Ectodermal cell (in vitro differentiated cells): ENCODE data around the gene ZBTB7B.

Experiments used
- H3K27ac ChIP-seq: 2 replicates; pipeline ENCODE4 v1.7.0; 2013; ENCODE audit warnings: mild to moderate bottlenecking, low read depth, low read length; ENCODE audit not compliant: insufficient read depth, poor library complexity, severe bottlenecking
- H3K27me3 ChIP-seq: 2 replicates; pipeline ENCODE4 v1.7.0; 2013; ENCODE audit warnings: mild to moderate bottlenecking, low read length; ENCODE audit not compliant: insufficient read depth, control insufficient read depth, poor library complexity, severe bottlenecking
- H3K36me3 ChIP-seq: one replicate; pipeline ENCODE4 v1.7.0; 2013; ENCODE audit warnings: low read length; ENCODE audit not compliant: control insufficient read depth, insufficient read depth
- H3K4me1 ChIP-seq: one replicate; pipeline ENCODE4 v1.7.0; 2013; ENCODE audit warnings: low read length; ENCODE audit not compliant: control insufficient read depth, insufficient read depth
- H3K4me3 ChIP-seq: 2 replicates; pipeline ENCODE4 v1.7.0; 2013; ENCODE audit warnings: low read depth, low read length, control low read depth; ENCODE audit not compliant: insufficient read depth
- H3K9me3 ChIP-seq: 2 replicates; pipeline ENCODE4 v1.7.0; 2013; ENCODE audit warnings: mild to moderate bottlenecking, low read length, moderate library complexity; ENCODE audit not compliant: control insufficient read depth
- whole genome bisulfite sequencing, 2 experiments: methylation state at CpG; one replicate each; pipeline ENCODE4 v1.1.7; 2013; ENCODE audit warnings: missing lambda C conversion rate in 2 of 2; 5-methylcytosine and 5-hydroxymethylcytosine counted together

Gene ZBTB7B

GRCh38 chr1:154998201-154998780, 4.3 kb upstream of the ZBTB7B start:
- Histone ChIP-seq H3K4me1 (no peaks in the 10 kb centered on the region), H3K9me3 (no peaks in the 10 kb centered on the region)
- 92 to 96% methylated on average over 14 to 16 of the region's 16 CpGs for WGBS, 2 experiments

GRCh38 chr1:154998818-154999570, 3.6 kb upstream of the ZBTB7B start:
- Histone ChIP-seq H3K36me3 (no peaks in the 10 kb centered on the region), H3K27ac (no peak overlapping the region), H3K4me1 (peaks cover under 1% of the 10 kb centered on the region), H3K9me3 (no peaks in the 10 kb centered on the region), H3K27me3 (no peaks in the 10 kb centered on the region), H3K4me3 (peak overlapping the region; percentile 55)
- 21% methylated on average over 40 of the region's 40 CpGs for WGBS, 2 experiments

More at GRCh38 chr1:154998201-154998780, 4.3 kb upstream of the ZBTB7B start:
- H3K27ac ChIP-seq: no peak overlapping the region
- H3K4me3 ChIP-seq: no peak overlapping the region
- no peaks in the 10 kb centered on the region for H3K36me3 ChIP-seq
- H3K27me3 ChIP-seq: no peaks in the 10 kb centered on the region

- WGBS, 2 experiments: 0 to 1% methylated on average over 50 of the region's 50 CpGs
- H3K4me3 ChIP-seq: peak overlapping the region; percentile 55
- H3K9me3 ChIP-seq: no peaks in the 10 kb centered on the region
- H3K4me1 ChIP-seq: peaks cover 8% of the 10 kb centered on the region
- H3K36me3 ChIP-seq: no peaks in the 10 kb centered on the region
- peak overlapping the region; percentile 80 for H3K27ac ChIP-seq
- H3K27me3 ChIP-seq: no peaks in the 10 kb centered on the region
These were observed 2.8 kb upstream of the ZBTB7B start for GRCh38 chr1:154999571-155000410.

GRCh38 chr1:155000411-155000725, 2.2 kb upstream of the ZBTB7B start:
- Histone ChIP-seq H3K9me3 (no peaks in the 10 kb centered on the region), H3K4me3 (peak overlapping the region; percentile 55), H3K27ac (peak overlapping the region; percentile 80), H3K4me1 (peaks cover 10% of the 10 kb centered on the region), H3K27me3 (no peaks in the 10 kb centered on the region), H3K36me3 (no peaks in the 10 kb centered on the region)
- 0 to 1% methylated on average over 8 of the region's 13 CpGs for WGBS, 2 experiments

- H3K36me3 ChIP-seq: no peaks in the 10 kb centered on the region
- H3K4me3 ChIP-seq: peak overlapping the region; percentile 55
- WGBS, 2 experiments: 0 to 1% methylated on average over 43 of the region's 43 CpGs
- peaks cover 10% of the 10 kb centered on the region for H3K4me1 ChIP-seq
- peak overlapping the region; percentile 80 for H3K27ac ChIP-seq
- no peaks in the 10 kb centered on the region for H3K9me3 ChIP-seq
- no peaks in the 10 kb centered on the region for H3K27me3 ChIP-seq
These were observed 1.7 kb upstream of the ZBTB7B start for GRCh38 chr1:155000726-155001424.

- Histone ChIP-seq H3K36me3 (no peaks in the 10 kb centered on the region), H3K27me3 (no peaks in the 10 kb centered on the region), H3K27ac (peak overlapping the region; percentile 80), H3K4me1 (peaks cover 10% of the 10 kb centered on the region), H3K4me3 (peak overlapping the region; percentile 55), H3K9me3 (no peaks in the 10 kb centered on the region)
- 1% methylated on average over 11 of the region's 11 CpGs for WGBS, 2 experiments
These were observed 1.3 kb upstream of the ZBTB7B start for GRCh38 chr1:155001425-155001674.

- Histone ChIP-seq H3K9me3 (no peaks in the 10 kb centered on the region), H3K27ac (peak overlapping the region; percentile 80), H3K36me3 (no peaks in the 10 kb centered on the region), H3K4me1 (peaks cover 10% of the 10 kb centered on the region), H3K4me3 (peak overlapping the region; percentile 55), H3K27me3 (no peaks in the 10 kb centered on the region)
- 0% methylated on average over 38 of the region's 38 CpGs for WGBS, 2 experiments
These were observed 733 bp upstream of the ZBTB7B start for GRCh38 chr1:155001675-155002463.

- peaks cover 14% of the 10 kb centered on the region for H3K4me1 ChIP-seq
- peak overlapping the region; percentile 57 for H3K4me3 ChIP-seq
- no peaks in the 10 kb centered on the region for H3K36me3 ChIP-seq
- H3K27ac ChIP-seq: no peak overlapping the region
- no peaks in the 10 kb centered on the region for H3K27me3 ChIP-seq
- 0% methylated on average over 37 of the region's 37 CpGs for WGBS, 2 experiments
- H3K9me3 ChIP-seq: no peaks in the 10 kb centered on the region
These were observed 694 bp downstream of the ZBTB7B start for GRCh38 chr1:155003227-155003765.

- Histone ChIP-seq H3K4me1 (peaks cover 20% of the 10 kb centered on the region), H3K27me3 (no peaks in the 10 kb centered on the region), H3K27ac (no peak overlapping the region), H3K4me3 (peak overlapping the region; percentile 57), H3K9me3 (no peaks in the 10 kb centered on the region), H3K36me3 (no peaks in the 10 kb centered on the region)
- 1% methylated on average over 34 of the region's 34 CpGs for WGBS, 2 experiments
These were observed 1.3 kb downstream of the ZBTB7B start for GRCh38 chr1:155003766-155004351.
